ENCODE measurements around the gene SELENOH.
A peak's percentile ranks its signal among the peaks of the same experiment; 100 is the strongest.

The SELENOH gene

DNA sequence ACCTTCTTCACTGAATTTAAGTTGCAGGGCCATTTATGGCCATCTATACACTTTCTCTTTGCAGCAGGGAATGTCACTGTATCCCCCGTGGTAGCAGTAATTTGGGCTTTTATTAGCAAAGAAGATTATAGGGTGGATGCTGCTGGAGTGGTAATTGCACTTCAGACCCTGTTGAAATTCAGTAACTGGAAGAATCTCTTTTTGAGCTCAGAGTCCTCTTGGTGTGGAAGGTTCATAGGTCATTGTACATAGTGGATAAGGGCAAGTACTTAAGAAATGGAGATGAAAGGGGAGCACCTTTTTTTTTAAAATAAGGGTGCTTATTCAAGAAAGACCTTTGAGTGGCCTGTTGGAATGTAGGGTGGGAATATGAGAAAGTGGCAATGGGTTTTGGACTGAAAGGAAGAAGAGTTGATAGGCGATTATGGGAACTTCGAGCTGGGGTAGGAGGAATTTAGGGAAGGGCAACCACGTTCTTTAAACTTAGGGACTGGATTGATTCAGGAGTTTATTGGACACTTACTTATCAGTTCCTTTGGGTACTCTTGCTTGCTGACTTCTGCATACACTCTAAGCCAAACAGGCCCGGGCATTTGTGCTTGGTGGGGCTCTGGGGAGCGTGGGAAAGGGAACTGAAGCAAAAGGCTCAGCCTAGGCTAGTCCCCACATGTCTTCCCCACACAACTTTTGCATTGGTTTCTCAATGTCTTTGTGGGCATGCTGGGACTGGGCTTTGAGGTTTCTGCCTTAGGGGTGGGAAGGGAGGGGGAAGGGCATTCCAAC, 46.8 kb downstream of the SELENOH start:
- Histone ChIP-seq H3K9me3 (ENCODE audit: control insufficient read depth, insufficient read depth, low read depth, low read length) (no peaks in the 10 kb centered on the region), H3K36me3 (ENCODE audit: control insufficient read depth in 2 of 2, insufficient read depth in 1 of 2, low read length in 2 of 2) (peaks cover 0 to 13% of the 10 kb centered on the region in 2 experiments; a peak in 1 of 3 replicates), H3K27ac (ENCODE audit: extremely low read depth, low read depth, low read length) (no peak overlapping the region), H3K4me3 (ENCODE audit: low read depth, low read length) (no peak overlapping the region), H3K4me1 (ENCODE audit: control insufficient read depth, insufficient read depth, low read length) (no peaks in the 10 kb centered on the region)
- ChIA-PET CTCF (interaction anchor here (1.0 to 2.0 kb wide), 3 partner anchors 13 to 30 kb away, joined by 4 to 14 read pairs (median 8); no protein-coding TSS in a partner anchor), POLR2A (interaction anchor here (1.0 to 1.6 kb wide), 2 partner anchors 10 to 47 kb away, joined by 3 to 5 read pairs; partner anchors contain the start of gene SELENOH)
- peak; percentile 87 for TF ChIP-seq SP7 (tag by site-specific recombination; IDR thresholded peaks at IDR 0.05)
- TF ChIP-seq ZSCAN30 (tag by site-specific recombination; IDR thresholded peaks at IDR 0.05), result no peak
- no peak for TF ChIP-seq ZNF843 (tag by site-specific recombination; IDR thresholded peaks at IDR 0.05)

DNA sequence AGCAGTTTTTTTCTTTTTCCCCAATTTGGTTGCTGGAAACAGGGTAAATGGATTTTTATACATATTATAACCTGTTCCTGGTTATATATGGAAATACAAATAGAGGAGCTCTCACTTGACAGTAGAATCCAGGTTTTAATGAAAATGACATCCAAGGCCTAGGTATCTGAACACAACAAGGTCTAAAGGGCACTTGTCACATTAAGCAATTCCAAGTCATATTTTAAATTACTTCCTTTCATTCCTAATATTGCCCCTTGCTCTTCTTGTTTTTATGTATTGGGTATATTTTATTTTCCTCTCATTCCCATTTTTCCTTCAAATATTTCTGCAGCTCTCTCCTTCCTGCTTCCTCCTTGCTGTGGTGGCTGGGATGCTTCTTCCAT, 47.4 kb downstream of the SELENOH start:
- TF ChIP-seq, protein P1, sequence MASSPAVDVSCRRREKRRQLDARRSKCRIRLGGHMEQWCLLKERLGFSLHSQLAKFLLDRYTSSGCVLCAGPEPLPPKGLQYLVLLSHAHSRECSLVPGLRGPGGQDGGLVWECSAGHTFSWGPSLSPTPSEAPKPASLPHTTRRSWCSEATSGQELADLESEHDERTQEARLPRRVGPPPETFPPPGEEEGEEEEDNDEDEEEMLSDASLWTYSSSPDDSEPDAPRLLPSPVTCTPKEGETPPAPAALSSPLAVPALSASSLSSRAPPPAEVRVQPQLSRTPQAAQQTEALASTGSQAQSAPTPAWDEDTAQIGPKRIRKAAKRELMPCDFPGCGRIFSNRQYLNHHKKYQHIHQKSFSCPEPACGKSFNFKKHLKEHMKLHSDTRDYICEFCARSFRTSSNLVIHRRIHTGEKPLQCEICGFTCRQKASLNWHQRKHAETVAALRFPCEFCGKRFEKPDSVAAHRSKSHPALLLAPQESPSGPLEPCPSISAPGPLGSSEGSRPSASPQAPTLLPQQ (tag by site-specific recombination; IDR thresholded peaks at IDR 0.05), result no peak
- TF ChIP-seq, protein P2, sequence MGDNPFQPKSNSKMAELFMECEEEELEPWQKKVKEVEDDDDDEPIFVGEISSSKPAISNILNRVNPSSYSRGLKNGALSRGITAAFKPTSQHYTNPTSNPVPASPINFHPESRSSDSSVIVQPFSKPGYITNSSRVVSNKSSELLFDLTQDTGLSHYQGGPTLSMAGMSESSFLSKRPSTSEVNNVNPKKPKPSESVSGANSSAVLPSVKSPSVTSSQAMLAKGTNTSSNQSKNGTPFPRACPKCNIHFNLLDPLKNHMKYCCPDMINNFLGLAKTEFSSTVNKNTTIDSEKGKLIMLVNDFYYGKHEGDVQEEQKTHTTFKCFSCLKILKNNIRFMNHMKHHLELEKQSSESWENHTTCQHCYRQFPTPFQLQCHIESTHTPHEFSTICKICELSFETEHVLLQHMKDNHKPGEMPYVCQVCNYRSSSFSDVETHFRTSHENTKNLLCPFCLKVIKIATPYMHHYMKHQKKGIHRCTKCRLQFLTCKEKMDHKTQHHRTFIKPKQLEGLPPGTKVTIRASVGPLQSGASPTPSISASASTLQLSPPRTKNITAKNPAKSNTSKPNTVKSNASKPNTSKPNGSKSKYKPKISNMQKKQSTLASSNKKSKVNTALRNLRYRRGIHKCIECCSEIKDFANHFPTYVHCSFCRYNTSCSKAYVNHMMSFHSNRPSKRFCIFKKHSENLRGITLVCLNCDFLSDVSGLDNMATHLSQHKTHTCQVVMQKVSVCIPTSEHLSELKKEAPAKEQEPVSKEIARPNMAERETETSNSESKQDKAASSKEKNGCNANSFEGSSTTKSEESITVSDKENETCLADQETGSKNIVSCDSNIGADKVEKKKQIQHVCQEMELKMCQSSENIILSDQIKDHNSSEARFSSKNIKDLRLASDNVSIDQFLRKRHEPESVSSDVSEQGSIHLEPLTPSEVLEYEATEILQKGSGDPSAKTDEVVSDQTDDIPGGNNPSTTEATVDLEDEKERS (tag by site-specific recombination; IDR thresholded peaks at IDR 0.05), result no peak
- TF ChIP-seq KLF10 (tag by site-specific recombination; IDR thresholded peaks at IDR 0.05) (no peak), ZNF843 (tag by site-specific recombination; IDR thresholded peaks at IDR 0.05) (no peak), SCRT1 (tag by site-specific recombination; IDR thresholded peaks at IDR 0.05; ENCODE audit: borderline replicate concordance) (no peak), ZNF155 (tag by site-specific recombination; IDR thresholded peaks at IDR 0.05) (no peak), SCRT2 (tag by site-specific recombination; IDR thresholded peaks at IDR 0.05) (no peak)
- TF ChIP-seq, protein P3, sequence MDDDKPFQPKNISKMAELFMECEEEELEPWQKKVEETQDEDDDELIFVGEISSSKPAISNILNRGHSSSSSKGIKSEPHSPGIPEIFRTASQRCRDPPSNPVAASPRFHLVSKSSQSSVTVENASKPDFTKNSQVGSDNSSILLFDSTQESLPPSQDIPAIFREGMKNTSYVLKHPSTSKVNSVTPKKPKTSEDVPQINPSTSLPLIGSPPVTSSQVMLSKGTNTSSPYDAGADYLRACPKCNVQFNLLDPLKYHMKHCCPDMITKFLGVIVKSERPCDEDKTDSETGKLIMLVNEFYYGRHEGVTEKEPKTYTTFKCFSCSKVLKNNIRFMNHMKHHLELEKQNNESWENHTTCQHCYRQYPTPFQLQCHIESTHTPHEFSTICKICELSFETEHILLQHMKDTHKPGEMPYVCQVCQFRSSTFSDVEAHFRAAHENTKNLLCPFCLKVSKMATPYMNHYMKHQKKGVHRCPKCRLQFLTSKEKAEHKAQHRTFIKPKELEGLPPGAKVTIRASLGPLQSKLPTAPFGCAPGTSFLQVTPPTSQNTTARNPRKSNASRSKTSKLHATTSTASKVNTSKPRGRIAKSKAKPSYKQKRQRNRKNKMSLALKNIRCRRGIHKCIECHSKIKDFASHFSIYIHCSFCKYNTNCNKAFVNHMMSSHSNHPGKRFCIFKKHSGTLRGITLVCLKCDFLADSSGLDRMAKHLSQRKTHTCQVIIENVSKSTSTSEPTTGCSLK (tag by site-specific recombination; IDR thresholded peaks at IDR 0.05), result no peak
- H3K9me3 ChIP-seq (ENCODE audit: control insufficient read depth, insufficient read depth, low read depth, low read length), result no peaks in the 10 kb centered on the region
- H3K4me1 ChIP-seq (ENCODE audit: control insufficient read depth, insufficient read depth, low read length), result no peaks in the 10 kb centered on the region
- POLR2A ChIA-PET, result interaction anchor here (1.0 to 1.6 kb wide), 2 partner anchors 10 to 47 kb away, joined by 3 to 5 read pairs; partner anchors contain the start of gene SELENOH
- H3K36me3 ChIP-seq (ENCODE audit: control insufficient read depth in 2 of 2, insufficient read depth in 1 of 2, low read length in 2 of 2), result peaks cover 0 to 18% of the 10 kb centered on the region in 2 experiments; a peak in 1 of 3 replicates
- CTCF ChIA-PET, result interaction anchor here (0.6 to 2.0 kb wide), 2 partner anchors 12 to 262 kb away, joined by 4 to 14 read pairs; no protein-coding TSS in a partner anchor
- no peak overlapping the region for H3K27ac ChIP-seq (ENCODE audit: extremely low read depth, low read depth, low read length)
- no peak overlapping the region for H3K4me3 ChIP-seq (ENCODE audit: low read depth, low read length)

DNA sequence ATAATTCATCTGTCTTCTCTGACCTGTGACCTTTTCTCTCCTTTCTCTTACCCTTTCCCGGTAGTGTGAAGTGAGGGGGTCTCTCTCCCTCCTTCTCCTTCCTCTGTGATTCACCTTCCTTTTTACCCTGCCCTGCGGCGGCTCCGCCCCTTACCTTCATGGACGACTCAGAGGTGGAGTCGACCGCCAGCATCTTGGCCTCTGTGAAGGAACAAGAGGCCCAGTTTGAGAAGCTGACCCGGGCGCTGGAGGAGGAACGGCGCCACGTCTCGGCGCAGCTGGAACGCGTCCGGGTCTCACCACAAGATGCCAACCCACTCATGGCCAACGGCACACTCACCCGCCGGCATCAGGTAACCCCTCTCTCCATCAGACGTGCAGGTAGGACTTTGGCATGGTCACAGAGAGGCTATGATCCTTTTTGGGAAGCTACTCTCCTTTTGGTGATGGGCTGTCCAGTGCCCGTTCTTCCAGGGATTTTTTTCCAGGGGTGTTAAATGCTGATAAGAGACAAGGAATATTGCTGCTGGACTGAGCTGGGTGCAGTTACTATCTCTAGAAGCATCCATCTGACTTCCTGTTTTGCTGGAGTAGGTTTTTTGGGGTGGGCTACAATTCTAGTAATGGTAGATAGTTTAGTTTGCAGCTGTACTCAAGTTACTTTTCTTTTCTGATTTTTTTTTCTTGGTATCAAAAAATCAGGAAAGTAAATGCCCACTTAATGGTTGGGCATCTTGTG, 50.2 kb downstream of the SELENOH start:
- CTCF ChIA-PET, result interaction anchor here (0.6 kb wide), 2 partner anchors 9 to 330 kb away, joined by 3 to 4 read pairs; no protein-coding TSS in a partner anchor
- Histone ChIP-seq H3K9me3 (ENCODE audit: control insufficient read depth, insufficient read depth, low read depth, low read length) (no peaks in the 10 kb centered on the region), H3K4me1 (ENCODE audit: control insufficient read depth, insufficient read depth, low read length) (no peaks in the 10 kb centered on the region), H3K4me3 (ENCODE audit: low read depth, low read length) (no peak overlapping the region), H3K27ac (ENCODE audit: extremely low read depth, low read depth, low read length) (no peak overlapping the region), H3K36me3 (ENCODE audit: control insufficient read depth in 2 of 2, insufficient read depth in 1 of 2, low read length in 2 of 2) (peaks cover 0 to 41% of the 10 kb centered on the region in 2 experiments; a peak in 2 of 3 replicates)
- POLR2A ChIA-PET, result interaction anchor here (1.1 to 1.2 kb wide), 2 partner anchors 30 to 50 kb away, joined by 3 to 4 read pairs; partner anchors contain the start of genes CTNND1 and SELENOH
- TF ChIP-seq ZNF366 (tag by site-specific recombination; conservative IDR thresholded peaks at IDR 0.05) (no peak), SCRT2 (tag by site-specific recombination; IDR thresholded peaks at IDR 0.05) (no peak), ZBTB7A (tag by site-specific recombination; IDR thresholded peaks at IDR 0.05; ENCODE audit: low read depth) (no peak), ZNF530 (tag by site-specific recombination; IDR thresholded peaks at IDR 0.05; ENCODE audit: low read depth) (no peak), OSR2 (tag by site-specific recombination; IDR thresholded peaks at IDR 0.05) (no peak), ZNF394 (tag by site-specific recombination; IDR thresholded peaks at IDR 0.05; ENCODE audit: borderline replicate concordance) (no peak), KLF7 (tag by site-specific recombination; IDR thresholded peaks at IDR 0.05; ENCODE audit: borderline replicate concordance) (no peak), ZNF624 (tag by site-specific recombination; IDR thresholded peaks at IDR 0.05) (no peak), ZNF776 (tag by site-specific recombination; IDR thresholded peaks at IDR 0.05; ENCODE audit: borderline replicate concordance) (no peak), ZNF223 (tag by site-specific recombination; IDR thresholded peaks at IDR 0.05) (no peak)
- TF ChIP-seq, protein P4, sequence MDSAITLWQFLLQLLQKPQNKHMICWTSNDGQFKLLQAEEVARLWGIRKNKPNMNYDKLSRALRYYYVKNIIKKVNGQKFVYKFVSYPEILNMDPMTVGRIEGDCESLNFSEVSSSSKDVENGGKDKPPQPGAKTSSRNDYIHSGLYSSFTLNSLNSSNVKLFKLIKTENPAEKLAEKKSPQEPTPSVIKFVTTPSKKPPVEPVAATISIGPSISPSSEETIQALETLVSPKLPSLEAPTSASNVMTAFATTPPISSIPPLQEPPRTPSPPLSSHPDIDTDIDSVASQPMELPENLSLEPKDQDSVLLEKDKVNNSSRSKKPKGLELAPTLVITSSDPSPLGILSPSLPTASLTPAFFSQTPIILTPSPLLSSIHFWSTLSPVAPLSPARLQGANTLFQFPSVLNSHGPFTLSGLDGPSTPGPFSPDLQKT (IDR thresholded peaks at IDR 0.05; ENCODE audit: borderline replicate concordance, low read depth, low read length), result no peak

All from HEK293 (cell line).